ENCODE measurements around the gene PKD1.
A peak's percentile ranks its signal among the peaks of the same experiment; 100 is the strongest.

DNA sequence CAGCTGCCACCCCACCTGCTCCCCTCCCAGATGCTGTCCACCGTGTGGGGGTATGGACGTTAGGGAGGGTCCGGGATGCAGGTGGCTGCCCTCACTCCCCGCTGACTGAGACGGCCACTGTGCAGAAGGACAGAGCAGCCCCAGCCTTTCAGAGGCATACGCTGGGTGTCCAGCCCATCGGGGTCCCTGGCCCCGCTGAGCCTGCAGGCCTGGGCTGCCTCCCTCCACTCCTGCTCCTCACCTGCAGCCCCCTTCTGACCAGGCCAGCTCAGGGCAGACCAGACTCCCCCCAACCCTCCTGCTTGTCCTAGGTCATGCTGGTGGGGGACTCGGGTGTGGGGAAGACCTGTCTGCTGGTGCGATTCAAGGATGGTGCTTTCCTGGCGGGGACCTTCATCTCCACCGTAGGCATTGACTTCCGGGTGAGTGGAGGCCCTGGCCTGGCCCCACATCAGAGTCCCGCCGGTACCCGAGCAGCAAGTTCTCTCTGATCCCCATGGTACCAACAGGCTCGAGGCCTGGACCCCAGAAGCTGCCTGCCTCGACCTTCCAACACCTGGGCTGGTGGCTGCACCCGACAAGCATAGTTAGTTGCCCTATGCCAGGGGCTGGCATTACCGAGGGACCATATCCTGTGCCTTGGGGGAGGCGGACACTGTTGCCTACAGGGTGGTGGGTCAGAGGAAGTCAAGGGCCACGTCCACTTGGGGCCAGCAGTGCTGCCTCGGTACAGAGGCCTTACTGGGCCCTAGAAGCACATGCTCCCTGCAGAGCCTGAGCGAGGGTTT, 14.1 kb upstream of the PKD1 start:
- TF ChIP-seq ZBTB21 (CRISPR knock-in tag; IDR thresholded peaks at IDR 0.05) (no peak), JDP2 (CRISPR knock-in tag; IDR thresholded peaks at IDR 0.05; ENCODE audit: borderline replicate concordance) (no peak), BORCS8-MEF2B (CRISPR knock-in tag; IDR thresholded peaks at IDR 0.05) (0 out of 2 replicates have a peak, but pooled peaks have one; percentile 38), ZSCAN30 (CRISPR knock-in tag; IDR thresholded peaks at IDR 0.05) (no peak), BATF2 (CRISPR knock-in tag; IDR thresholded peaks at IDR 0.05) (no peak), TFAP4 (IDR thresholded peaks at IDR 0.05; ENCODE audit: borderline replicate concordance, low read depth) (no peak), EZH2 (conservative IDR thresholded peaks at IDR 0.05; ENCODE audit: low read depth, low read length) (no peak), NFYC (CRISPR knock-in tag; IDR thresholded peaks at IDR 0.05) (no peak)
- TF ChIP-seq, protein P1, sequence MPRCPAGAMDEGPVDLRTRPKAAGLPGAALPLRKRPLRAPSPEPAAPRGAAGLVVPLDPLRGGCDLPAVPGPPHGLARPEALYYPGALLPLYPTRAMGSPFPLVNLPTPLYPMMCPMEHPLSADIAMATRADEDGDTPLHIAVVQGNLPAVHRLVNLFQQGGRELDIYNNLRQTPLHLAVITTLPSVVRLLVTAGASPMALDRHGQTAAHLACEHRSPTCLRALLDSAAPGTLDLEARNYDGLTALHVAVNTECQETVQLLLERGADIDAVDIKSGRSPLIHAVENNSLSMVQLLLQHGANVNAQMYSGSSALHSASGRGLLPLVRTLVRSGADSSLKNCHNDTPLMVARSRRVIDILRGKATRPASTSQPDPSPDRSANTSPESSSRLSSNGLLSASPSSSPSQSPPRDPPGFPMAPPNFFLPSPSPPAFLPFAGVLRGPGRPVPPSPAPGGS (CRISPR knock-in tag; IDR thresholded peaks at IDR 0.05) = no peak
- TF ChIP-seq, protein P2, sequence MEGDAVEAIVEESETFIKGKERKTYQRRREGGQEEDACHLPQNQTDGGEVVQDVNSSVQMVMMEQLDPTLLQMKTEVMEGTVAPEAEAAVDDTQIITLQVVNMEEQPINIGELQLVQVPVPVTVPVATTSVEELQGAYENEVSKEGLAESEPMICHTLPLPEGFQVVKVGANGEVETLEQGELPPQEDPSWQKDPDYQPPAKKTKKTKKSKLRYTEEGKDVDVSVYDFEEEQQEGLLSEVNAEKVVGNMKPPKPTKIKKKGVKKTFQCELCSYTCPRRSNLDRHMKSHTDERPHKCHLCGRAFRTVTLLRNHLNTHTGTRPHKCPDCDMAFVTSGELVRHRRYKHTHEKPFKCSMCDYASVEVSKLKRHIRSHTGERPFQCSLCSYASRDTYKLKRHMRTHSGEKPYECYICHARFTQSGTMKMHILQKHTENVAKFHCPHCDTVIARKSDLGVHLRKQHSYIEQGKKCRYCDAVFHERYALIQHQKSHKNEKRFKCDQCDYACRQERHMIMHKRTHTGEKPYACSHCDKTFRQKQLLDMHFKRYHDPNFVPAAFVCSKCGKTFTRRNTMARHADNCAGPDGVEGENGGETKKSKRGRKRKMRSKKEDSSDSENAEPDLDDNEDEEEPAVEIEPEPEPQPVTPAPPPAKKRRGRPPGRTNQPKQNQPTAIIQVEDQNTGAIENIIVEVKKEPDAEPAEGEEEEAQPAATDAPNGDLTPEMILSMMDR (CRISPR knock-in tag; IDR thresholded peaks at IDR 0.05) = no peak
